H1 (cell line): ENCODE measurements around the gene NR5A1. TPM values are rescaled to one million over a fixed set of nuclear protein-coding genes. Genes with fewer than 3 reads are reported as not detected.
A peak's percentile ranks its signal among the peaks of the same experiment; 100 is the strongest.

Source experiments
- CEBPB ChIP-seq: IDR thresholded peaks from 2 replicates; pipeline ENCODE4 v1.6.1; 2012; ENCODE audit warnings: low read depth, low read length
- HDAC2 ChIP-seq, 2 experiments: fragments of 300-600 bp in 1 of 2; sonication (generic) in 1 of 2; IDR thresholded peaks; 2 replicates each; pipeline ENCODE4 v1.6.1; 2011 to 2012; ENCODE audit warnings: low read depth in 2 of 2, low read length in 2 of 2, mild to moderate bottlenecking in 2 of 2, moderate library complexity in 2 of 2, borderline replicate concordance in 1 of 2, inconsistent platforms in 1 of 2
- JUND ChIP-seq: IDR thresholded peaks from 2 replicates; pipeline ENCODE4 v1.6.1; 2011; ENCODE audit warnings: mild to moderate bottlenecking, improper control_type of control experiment, low read length
- NANOG ChIP-seq: IDR thresholded peaks from 2 replicates; pipeline ENCODE4 v1.6.1; 2011; ENCODE audit warnings: low read length, low read depth, mild to moderate bottlenecking, inconsistent platforms; ENCODE audit not compliant: insufficient read depth, poor library complexity, severe bottlenecking
- NRF1 ChIP-seq: IDR thresholded peaks from 2 replicates; pipeline ENCODE4 v1.6.1; 2011; ENCODE audit warnings: mild to moderate bottlenecking, low read depth, low read length, improper control_type of control experiment
- SP1 ChIP-seq: IDR thresholded peaks from 2 replicates; pipeline ENCODE4 v1.6.1; 2011; ENCODE audit warnings: low read depth, low read length
- TCF12 ChIP-seq: IDR thresholded peaks from 2 replicates; pipeline ENCODE4 v1.6.1; 2011; ENCODE audit warnings: low read depth, mild to moderate bottlenecking, low read length
- TEAD4 ChIP-seq: IDR thresholded peaks from 2 replicates; pipeline ENCODE4 v1.6.1; 2012; ENCODE audit warnings: low read depth, low read length, inconsistent platforms, mixed read lengths
- YY1 ChIP-seq: IDR thresholded peaks from 2 replicates; pipeline ENCODE4 v1.6.1; 2011; ENCODE audit warnings: low read depth, mild to moderate bottlenecking, low read length
- polyA plus RNA-seq, 7 experiments: library from polyadenylated mRNA; depleted of rRNA in 3 of 7; stranded (reverse) in 5 of 7; unstranded in 2 of 7; fragments of >200 nt in 5 of 7; fragments of 200-250 nt in 2 of 7; gene quantifications; 1 replicate in 5 of 7; 2 replicates in 1 of 7; 4 replicates in 1 of 7; pipeline versions ENCODE4 v1.2.1 to v1.2.3, GENCODE V29; 2011 to 2013; ENCODE audit warnings: missing spikeins in 2 of 7, mixed read lengths in 2 of 7
- total RNA-seq: library from RNA; stranded (reverse); fragmentation: NEBNext Ultra II Directional; extraction: Animal tissue kit (Norgen Biotek cat#: 25700); gene quantifications from 2 replicates; pipeline ENCODE4 v1.2.1, GENCODE V29; 2021
- TF ChIP-seq, protein P1 (sequence below): fragments of 300-600 bp; sonication (generic); IDR thresholded peaks from 2 replicates; pipeline ENCODE4 v1.7.1; 2012; ENCODE audit warnings: low read length, moderate library complexity, mild to moderate bottlenecking, inconsistent platforms; ENCODE audit not compliant: insufficient replicate concordance

The NR5A1 gene
- total and polyA plus RNA-seq, 2 of the 8 experiments (the other 6 are each of a cell fraction or from before 2014, with no cell fraction given), result 0.29 to 0.58 TPM

DNA sequence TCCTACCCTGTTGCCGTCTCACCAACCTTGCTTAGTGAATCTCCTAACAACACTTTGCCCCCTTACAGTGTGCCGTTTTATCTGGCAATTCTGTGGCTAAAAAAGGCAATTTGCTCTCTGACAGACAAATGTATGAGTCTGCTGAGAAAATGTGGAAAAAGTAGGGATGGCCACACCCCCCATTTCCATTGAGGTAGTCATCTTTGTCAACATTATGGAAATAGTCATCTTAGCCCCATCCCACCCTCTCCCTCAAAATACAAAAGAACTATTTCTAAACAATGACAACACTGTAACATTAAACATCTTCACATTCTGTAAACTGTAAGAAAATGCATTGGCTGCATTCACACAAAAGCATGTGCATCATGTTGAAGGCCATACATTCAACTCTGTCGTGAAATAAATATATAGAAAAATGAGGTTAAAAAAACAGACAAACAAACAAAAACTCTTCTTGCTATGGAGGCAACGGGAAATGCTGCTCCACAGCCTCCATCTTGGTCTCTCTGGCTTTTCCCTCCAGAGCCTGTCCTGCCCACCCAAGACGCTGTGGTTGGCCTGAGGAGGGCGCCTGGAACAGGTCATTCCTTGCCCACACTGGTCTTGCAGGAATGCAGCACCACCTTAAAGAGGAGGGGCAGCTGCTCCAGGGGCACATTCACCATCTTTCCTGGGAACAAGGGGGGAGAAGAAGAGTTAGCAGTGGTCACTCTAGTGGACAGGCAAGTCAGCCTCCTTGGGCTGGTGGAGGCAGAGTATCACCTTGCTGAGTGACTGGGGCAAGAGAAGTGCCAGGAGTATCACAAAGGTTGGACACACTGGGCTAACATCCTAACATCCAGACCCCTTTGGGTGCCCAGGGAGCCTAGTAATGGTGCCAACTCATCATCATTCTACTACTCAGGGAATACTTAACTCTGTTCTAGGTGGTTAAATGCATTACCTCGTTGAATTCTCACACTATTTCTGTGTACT is 15.2 kb upstream of the NR5A1 start (continued):
- TF ChIP-seq, protein P1, sequence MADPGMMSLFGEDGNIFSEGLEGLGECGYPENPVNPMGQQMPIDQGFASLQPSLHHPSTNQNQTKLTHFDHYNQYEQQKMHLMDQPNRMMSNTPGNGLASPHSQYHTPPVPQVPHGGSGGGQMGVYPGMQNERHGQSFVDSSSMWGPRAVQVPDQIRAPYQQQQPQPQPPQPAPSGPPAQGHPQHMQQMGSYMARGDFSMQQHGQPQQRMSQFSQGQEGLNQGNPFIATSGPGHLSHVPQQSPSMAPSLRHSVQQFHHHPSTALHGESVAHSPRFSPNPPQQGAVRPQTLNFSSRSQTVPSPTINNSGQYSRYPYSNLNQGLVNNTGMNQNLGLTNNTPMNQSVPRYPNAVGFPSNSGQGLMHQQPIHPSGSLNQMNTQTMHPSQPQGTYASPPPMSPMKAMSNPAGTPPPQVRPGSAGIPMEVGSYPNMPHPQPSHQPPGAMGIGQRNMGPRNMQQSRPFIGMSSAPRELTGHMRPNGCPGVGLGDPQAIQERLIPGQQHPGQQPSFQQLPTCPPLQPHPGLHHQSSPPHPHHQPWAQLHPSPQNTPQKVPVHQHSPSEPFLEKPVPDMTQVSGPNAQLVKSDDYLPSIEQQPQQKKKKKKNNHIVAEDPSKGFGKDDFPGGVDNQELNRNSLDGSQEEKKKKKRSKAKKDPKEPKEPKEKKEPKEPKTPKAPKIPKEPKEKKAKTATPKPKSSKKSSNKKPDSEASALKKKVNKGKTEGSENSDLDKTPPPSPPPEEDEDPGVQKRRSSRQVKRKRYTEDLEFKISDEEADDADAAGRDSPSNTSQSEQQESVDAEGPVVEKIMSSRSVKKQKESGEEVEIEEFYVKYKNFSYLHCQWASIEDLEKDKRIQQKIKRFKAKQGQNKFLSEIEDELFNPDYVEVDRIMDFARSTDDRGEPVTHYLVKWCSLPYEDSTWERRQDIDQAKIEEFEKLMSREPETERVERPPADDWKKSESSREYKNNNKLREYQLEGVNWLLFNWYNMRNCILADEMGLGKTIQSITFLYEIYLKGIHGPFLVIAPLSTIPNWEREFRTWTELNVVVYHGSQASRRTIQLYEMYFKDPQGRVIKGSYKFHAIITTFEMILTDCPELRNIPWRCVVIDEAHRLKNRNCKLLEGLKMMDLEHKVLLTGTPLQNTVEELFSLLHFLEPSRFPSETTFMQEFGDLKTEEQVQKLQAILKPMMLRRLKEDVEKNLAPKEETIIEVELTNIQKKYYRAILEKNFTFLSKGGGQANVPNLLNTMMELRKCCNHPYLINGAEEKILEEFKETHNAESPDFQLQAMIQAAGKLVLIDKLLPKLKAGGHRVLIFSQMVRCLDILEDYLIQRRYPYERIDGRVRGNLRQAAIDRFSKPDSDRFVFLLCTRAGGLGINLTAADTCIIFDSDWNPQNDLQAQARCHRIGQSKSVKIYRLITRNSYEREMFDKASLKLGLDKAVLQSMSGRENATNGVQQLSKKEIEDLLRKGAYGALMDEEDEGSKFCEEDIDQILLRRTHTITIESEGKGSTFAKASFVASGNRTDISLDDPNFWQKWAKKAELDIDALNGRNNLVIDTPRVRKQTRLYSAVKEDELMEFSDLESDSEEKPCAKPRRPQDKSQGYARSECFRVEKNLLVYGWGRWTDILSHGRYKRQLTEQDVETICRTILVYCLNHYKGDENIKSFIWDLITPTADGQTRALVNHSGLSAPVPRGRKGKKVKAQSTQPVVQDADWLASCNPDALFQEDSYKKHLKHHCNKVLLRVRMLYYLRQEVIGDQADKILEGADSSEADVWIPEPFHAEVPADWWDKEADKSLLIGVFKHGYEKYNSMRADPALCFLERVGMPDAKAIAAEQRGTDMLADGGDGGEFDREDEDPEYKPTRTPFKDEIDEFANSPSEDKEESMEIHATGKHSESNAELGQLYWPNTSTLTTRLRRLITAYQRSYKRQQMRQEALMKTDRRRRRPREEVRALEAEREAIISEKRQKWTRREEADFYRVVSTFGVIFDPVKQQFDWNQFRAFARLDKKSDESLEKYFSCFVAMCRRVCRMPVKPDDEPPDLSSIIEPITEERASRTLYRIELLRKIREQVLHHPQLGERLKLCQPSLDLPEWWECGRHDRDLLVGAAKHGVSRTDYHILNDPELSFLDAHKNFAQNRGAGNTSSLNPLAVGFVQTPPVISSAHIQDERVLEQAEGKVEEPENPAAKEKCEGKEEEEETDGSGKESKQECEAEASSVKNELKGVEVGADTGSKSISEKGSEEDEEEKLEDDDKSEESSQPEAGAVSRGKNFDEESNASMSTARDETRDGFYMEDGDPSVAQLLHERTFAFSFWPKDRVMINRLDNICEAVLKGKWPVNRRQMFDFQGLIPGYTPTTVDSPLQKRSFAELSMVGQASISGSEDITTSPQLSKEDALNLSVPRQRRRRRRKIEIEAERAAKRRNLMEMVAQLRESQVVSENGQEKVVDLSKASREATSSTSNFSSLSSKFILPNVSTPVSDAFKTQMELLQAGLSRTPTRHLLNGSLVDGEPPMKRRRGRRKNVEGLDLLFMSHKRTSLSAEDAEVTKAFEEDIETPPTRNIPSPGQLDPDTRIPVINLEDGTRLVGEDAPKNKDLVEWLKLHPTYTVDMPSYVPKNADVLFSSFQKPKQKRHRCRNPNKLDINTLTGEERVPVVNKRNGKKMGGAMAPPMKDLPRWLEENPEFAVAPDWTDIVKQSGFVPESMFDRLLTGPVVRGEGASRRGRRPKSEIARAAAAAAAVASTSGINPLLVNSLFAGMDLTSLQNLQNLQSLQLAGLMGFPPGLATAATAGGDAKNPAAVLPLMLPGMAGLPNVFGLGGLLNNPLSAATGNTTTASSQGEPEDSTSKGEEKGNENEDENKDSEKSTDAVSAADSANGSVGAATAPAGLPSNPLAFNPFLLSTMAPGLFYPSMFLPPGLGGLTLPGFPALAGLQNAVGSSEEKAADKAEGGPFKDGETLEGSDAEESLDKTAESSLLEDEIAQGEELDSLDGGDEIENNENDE, result no peak
- TF ChIP-seq NANOG (no peak), TEAD4 (peak; percentile 89), SP1 (no peak), NRF1 (no peak), CEBPB (no peak), JUND (no peak), TCF12 (no peak), HDAC2 (IDR thresholded peaks at IDR 0.05; ENCODE audit: borderline replicate concordance in 1 of 2, low read depth in 2 of 2, low read length in 2 of 2) (0 out of 4 replicates have a peak, but pooled peaks of 1 of the 2 experiments have one; percentile 57), YY1 (peak; percentile 82)
